ENCODE results near the gene BRSK1. TPM values are rescaled to one million over a fixed set of nuclear protein-coding genes. Genes with fewer than 3 reads are reported as not detected.

Gene BRSK1
- total and polyA plus RNA-seq, 10 of the 15 experiments (the other 5 are each of a cell fraction or from before 2014, with no cell fraction given) = 0.03 to 0.76 (median 0.25) TPM; not detected in 4

GRCh38 chr19:55352549-55353145 lies 68.8 kb downstream of the BRSK1 start:
- ChIA-PET RAD21 (ENCODE audit: unreplicated experiment) (no interaction called here), POLR2A (no interaction called here), CTCF (no interaction called here), SMC1A (ENCODE audit: uncharacterized antibody, unreplicated experiment) (interaction anchor here (1.1 kb wide), 1 partner anchor 13 kb away, joined by 3 read pairs; the partner anchor contains the start of gene KMT5C)
- no peak overlapping the region for H3K9ac ChIP-seq (ENCODE audit: control insufficient read depth, insufficient read depth, low read length)
- no peaks in the 10 kb centered on the region; the same call in 1 of the 2 replicates for H3K4me1 ChIP-seq (ENCODE audit: control insufficient read depth, insufficient read depth, low read length)
- peaks cover 4 to 13% of the 10 kb centered on the region in 2 experiments; a peak in 3 of 4 replicates for H3K27me3 ChIP-seq (replicated peaks in 1 of 2; ENCODE audit: control insufficient read depth in 2 of 2, insufficient read depth in 2 of 2, low read length in 1 of 2)
- 55% methylated on average over 21 of the region's 25 CpGs for whole genome bisulfite sequencing (ENCODE audit: insufficient coverage, insufficient replicate concordance, low lambda C conversion rate, missing lambda C conversion rate)
- no peak overlapping the region for H3K4me3 ChIP-seq
- FAIRE-seq (no peak), DNase-seq (ENCODE audit: low read depth, low spot score) (no peak), ATAC-seq (no peak)
- H3K9me3 ChIP-seq (replicated peaks; ENCODE audit: control insufficient read depth, insufficient read depth, low read length) = no peaks in the 10 kb centered on the region
- H4K20me1 ChIP-seq (ENCODE audit: control insufficient read depth, insufficient read depth) = no peaks in the 10 kb centered on the region; the same call in 1 of the 2 replicates
- H3K4me2 ChIP-seq (ENCODE audit: control insufficient read depth, insufficient read depth) = no peak overlapping the region
- no peak overlapping the region for H3K27ac ChIP-seq (ENCODE audit: control insufficient read depth, insufficient read depth)
- in situ Hi-C loops (cut with MboI) (no loop called here), intact Hi-C loops (cut with micrococcal nuclease; ENCODE audit: unreplicated experiment) (no loop called here)
- H3K36me3 ChIP-seq (ENCODE audit: control insufficient read depth in 2 of 2, insufficient read depth in 2 of 2, low read length in 1 of 2) = no peaks in the 10 kb centered on the region
- H2AFZ ChIP-seq (ENCODE audit: control insufficient read depth, low read depth, low read length) = no peak overlapping the region
- no peak for TF ChIP-seq ESRRA (IDR thresholded peaks at IDR 0.05; ENCODE audit: low read length)
- TF ChIP-seq IRF5 (IDR thresholded peaks at IDR 0.05; ENCODE audit: borderline replicate concordance) = no peak
- H3K79me2 ChIP-seq (ENCODE audit: control insufficient read depth, insufficient read depth, low read length) = no peaks in the 10 kb centered on the region
- BruUV-seq (replicated peaks) = no TSS peak

GRCh38 chr19:55353356-55353802 lies 69.6 kb downstream of the BRSK1 start:
- no peak overlapping the region for H3K9ac ChIP-seq (ENCODE audit: control insufficient read depth, insufficient read depth, low read length)
- 7% methylated on average over 23 of the region's 24 CpGs for WGBS (ENCODE audit: insufficient coverage, insufficient replicate concordance, low lambda C conversion rate, missing lambda C conversion rate)
- no peak overlapping the region; the same call in 1 of the 2 replicates for H2AFZ ChIP-seq (ENCODE audit: control insufficient read depth, low read depth, low read length)
- intact Hi-C loops (cut with micrococcal nuclease; ENCODE audit: unreplicated experiment) = no loop called here
- no peak overlapping the region for H3K27ac ChIP-seq (ENCODE audit: control insufficient read depth, insufficient read depth)
- H3K79me2 ChIP-seq (ENCODE audit: control insufficient read depth, insufficient read depth, low read length) = no peaks in the 10 kb centered on the region
- H3K27me3 ChIP-seq (replicated peaks in 1 of 2; ENCODE audit: control insufficient read depth in 2 of 2, insufficient read depth in 2 of 2, low read length in 1 of 2) = peaks cover 4 to 13% of the 10 kb centered on the region in 2 experiments; a peak in 3 of 4 replicates
- ChIA-PET RAD21 (ENCODE audit: unreplicated experiment) (no interaction called here), POLR2A (no interaction called here), SMC1A (ENCODE audit: uncharacterized antibody, unreplicated experiment) (no interaction called here), CTCF (no interaction called here)
- FAIRE-seq (no peak), ATAC-seq (no peak), DNase-seq (ENCODE audit: low read depth, low spot score) (no peak)
- H3K36me3 ChIP-seq (ENCODE audit: control insufficient read depth in 2 of 2, insufficient read depth in 2 of 2, low read length in 1 of 2) = no peaks in the 10 kb centered on the region
- in situ Hi-C loops (cut with MboI) = no loop called here
- H3K4me1 ChIP-seq (ENCODE audit: control insufficient read depth, insufficient read depth, low read length) = no peaks in the 10 kb centered on the region; the same call in 1 of the 2 replicates
- no peaks in the 10 kb centered on the region; the same call in 1 of the 2 replicates for H4K20me1 ChIP-seq (ENCODE audit: control insufficient read depth, insufficient read depth)
- H3K9me3 ChIP-seq (replicated peaks; ENCODE audit: control insufficient read depth, insufficient read depth, low read length) = no peaks in the 10 kb centered on the region
- H3K4me3 ChIP-seq = no peak overlapping the region
- H3K4me2 ChIP-seq (ENCODE audit: control insufficient read depth, insufficient read depth) = peak overlapping the region; percentile 68; the same call in 1 of the 2 replicates
- no TSS peak for BruUV-seq (replicated peaks)
- TF ChIP-seq NBN (IDR thresholded peaks at IDR 0.05) (no peak), STAT1 (conservative IDR thresholded peaks at IDR 0.05) (no peak), CEBPZ (IDR thresholded peaks at IDR 0.05; ENCODE audit: low read depth, low read length) (no peak), HDAC2 (IDR thresholded peaks at IDR 0.05) (no peak), ASH2L (IDR thresholded peaks at IDR 0.05; ENCODE audit: borderline replicate concordance, low read depth) (no peak), CHD4 (IDR thresholded peaks at IDR 0.05) (no peak), NKRF (conservative IDR thresholded peaks at IDR 0.05) (no peak), PAX8 (IDR thresholded peaks at IDR 0.05) (no peak), TARDBP (IDR thresholded peaks at IDR 0.05; ENCODE audit: borderline replicate concordance) (no peak)
